HG03565 (cell line): ENCODE measurements around the gene PKM.
"Not testable (repeated sequence)": the region's sequence is repeated elsewhere in the genome, so short reads cannot be mapped to it uniquely, and the experiment has no call there.

Experiments
- ATAC-seq: cut with Tn5 transposase; IDR thresholded peaks from one replicate; pipeline ENCODE4 v1.9.1; 2021; ENCODE audit warnings: mild to moderate bottlenecking, moderate library complexity; ENCODE audit not compliant: unreplicated experiment

Gene PKM

GRCh38 chr15:72179950-72180581 is 50.9 kb downstream of the PKM start:
- no peak for ATAC-seq

- no peak for ATAC-seq
Measured at GRCh38 chr15:72178976-72179585, 51.9 kb downstream of the PKM start.

- no peak for ATAC-seq
Measured at GRCh38 chr15:72176743-72177142, 54.2 kb downstream of the PKM start.

DNA sequence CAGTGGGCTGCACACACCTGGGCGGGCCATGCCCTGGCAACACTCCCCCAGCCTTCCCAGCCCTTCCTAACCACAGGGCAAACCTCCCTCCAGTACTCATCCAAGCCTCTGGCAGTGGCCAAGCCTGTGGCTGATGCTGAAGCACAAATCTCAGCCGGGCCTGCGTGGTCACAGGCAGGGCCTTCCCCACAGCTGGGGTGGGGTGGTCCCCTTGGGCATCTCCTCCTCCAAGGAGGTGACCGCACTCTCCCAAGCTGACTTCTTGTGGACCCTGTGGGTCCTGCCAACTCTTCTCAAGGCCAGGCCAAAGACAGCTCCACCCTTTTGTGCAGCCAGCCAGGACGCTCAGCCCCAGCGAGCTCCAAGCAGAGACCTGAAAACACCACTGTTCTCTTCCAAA is 54.8 kb downstream of the PKM start:
- no peak for ATAC-seq

DNA sequence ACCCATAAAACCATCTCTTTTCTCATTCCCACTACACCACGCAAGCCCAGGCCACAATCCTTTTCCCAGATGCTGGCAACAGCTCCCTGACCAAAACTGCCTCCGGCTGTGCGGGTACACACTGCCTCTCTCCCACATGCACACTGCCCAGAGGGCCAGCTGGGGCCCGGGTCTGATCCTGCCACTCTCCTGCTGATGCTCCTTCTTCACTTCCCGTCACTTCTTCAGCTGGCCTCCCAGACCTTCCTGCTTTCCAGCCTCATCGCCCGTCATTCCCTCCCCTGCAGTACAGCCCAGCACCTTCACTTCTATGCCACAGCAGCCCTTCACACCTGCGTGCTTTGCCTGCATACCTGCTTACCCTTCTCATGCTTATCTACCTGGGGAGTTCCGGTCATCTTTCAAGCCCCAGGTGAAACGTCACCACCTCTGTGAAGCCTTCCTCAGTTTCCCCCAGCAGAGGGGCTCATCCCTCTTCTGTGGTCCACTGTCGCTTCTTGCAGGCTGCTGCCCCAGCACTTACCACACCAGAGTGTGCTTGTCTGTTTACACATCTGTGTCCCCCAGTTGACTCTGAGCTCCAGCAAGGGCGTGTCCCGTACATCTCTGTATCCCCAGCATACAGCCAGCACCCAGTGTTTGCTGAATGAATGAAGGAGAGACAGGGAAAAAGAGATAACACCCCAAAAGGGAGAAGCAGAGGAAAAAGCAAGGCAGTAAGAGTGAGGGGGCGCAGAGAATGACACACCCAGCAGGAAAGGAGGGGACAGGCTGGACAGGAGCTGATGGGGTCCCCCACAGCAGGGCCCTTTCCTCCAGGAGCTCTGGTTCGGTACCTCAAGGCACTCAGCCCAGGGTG is 55.6 kb downstream of the PKM start:
- no peak for ATAC-seq

DNA sequence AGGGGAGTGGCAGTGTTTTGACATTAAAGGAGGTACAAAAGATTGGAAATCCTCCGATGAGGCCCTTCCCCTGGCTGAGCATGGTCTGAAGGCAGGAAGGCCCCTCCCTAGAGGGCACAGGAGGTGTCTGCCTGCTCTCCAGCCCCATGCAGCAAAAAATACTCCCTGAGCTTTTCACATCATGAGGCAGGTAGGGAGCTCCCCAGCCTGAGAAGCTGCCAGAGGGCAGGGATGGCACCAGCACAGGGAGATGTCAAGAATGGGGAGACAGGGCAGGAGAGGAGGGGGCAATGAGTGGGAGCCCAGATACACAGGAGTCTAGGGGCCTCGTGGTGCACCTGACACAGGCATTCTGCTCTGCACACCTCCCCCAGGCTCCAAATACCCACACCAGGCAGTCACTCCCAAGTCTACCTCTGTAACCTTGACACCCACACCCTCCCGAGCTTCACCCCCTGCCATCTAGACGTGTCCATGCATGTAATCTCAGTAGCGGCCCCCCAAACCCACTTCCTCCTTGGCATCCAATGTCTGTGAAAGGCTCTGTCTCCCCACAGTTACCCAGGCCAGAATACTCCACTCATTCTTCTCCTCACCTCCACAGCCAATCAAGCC is 56.3 kb downstream of the PKM start:
- ATAC-seq = no peak

DNA sequence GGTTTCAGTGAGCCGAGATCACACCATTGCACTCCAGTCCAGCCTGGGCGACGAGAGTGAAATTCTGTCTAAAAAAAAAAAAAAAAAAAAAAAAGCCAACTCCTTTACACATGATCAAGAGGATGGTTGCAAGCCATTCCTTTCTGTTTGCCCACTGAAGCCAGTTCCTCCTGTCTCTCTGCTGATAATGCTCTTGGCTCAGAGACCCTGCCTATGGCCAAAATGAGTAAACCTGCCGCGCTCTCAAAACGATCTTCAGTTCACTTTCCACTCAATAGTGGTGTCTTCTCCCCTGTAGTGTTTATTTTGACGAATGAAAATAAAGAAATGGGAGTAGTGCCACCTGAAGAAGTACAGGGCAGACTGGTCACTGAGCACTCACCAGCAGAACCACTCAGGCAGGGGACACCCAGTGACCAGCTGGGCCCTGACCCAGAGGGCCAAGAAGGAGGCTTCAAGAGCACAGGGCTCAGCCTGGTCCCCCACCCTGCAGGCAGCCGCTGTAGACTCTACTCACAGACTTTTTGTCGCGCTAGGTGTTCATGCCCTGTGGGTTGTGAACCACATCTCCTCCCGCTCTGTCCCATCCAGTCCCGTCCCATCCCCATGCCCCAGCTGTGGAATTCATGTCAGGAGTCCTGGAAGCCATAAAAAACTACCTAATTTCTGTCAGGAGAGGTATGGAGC is 57.0 kb downstream of the PKM start:
- no peak for ATAC-seq

- no peak for ATAC-seq
Measured at GRCh38 chr15:72173401-72173800, 57.6 kb downstream of the PKM start.

- no peak for ATAC-seq
Measured at GRCh38 chr15:72172796-72173195, 58.2 kb downstream of the PKM start.

GRCh38 chr15:72171978-72172377 is 59.0 kb downstream of the PKM start:
- not testable (repeated sequence) for ATAC-seq

- no peak for ATAC-seq
Measured at GRCh38 chr15:72170691-72171090, 60.3 kb downstream of the PKM start.

GRCh38 chr15:72169921-72170611 is 60.9 kb downstream of the PKM start:
- no peak for ATAC-seq

DNA sequence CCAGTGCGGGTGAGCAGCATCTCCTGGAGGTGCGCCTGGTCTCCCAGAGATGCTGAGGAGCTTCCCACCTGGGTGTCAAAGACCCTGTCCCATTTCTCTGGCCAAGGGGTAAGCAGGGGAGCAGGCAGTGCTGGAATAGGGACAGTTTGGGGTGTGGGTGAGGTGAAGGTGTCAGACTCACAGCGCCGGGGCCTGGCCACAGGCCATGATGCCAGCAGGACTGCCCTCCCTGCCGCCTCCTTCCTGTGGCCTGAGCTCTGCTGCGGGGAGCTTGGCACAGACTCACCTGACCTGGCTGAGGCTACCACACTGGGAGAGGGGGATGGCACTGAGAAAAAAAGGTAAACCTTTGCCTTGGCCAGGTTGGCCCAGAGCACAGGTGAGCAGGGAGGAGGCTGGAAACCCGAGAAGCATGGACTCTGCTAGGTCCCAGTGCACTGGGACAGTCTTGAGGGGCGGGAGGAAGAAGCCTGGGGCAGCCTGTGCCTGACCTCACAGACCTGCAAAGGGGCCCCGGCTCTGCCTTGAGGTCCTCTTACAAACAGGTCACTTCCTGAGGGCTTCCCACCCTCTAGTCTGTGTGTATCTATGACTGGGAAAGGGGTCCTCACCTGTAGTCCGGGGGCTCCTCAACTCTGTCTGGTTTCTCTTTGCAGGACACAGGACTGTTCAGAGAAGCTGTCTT is 61.6 kb downstream of the PKM start:
- ATAC-seq = no peak

DNA sequence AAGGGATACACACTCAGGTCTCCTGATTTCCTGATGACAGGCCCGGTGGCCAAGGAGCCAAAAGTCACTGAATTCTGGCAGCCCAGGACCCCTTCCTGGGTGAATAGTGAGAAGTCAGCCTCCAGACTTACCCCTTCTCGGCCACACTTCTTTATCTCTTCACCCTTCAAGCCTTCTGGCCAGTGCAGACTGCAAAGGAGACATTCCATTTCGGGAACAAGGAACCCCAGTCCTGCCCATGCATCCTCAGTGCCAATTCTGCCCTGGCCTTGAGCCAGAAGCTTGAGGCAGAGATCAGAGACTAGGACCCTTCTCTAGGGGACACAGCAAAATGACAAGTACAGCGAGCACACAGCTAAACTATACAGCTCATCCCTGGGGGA is 62.2 kb downstream of the PKM start:
- ATAC-seq = no peak

DNA sequence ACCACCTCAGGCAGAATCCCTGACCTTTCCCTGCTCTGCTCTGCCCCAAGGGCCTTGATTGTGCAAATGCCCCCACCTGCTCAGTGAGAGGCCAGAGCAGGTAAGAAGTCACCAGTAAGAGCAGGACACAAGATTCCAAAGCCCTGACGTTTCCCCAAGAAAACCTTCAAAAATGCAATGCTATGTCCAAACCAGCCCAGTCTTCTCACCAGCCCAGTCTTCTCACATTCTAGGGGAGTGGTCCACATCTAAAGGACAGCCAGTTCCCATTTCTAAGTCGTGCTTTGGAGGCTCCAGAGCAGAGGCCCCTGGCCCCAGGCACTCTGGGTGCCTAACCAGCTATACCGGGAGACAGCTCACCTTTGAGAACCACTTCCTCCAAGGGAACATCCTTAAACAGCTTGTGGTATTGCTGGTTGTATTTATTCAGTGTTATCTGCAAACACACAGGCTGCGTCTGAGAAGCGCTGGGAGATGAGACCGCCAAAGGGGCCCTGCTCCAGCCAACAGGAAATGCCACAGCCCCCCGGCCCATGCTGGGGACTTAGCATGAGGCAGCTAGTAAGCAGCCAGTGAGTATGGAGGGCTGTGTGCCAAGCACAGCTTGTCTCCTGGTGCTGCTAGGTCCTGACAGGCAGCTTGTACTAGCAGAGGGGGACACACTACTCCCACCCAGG is 62.7 kb downstream of the PKM start:
- no peak for ATAC-seq

- ATAC-seq = no peak
Measured at GRCh38 chr15:72167445-72167844, 63.5 kb downstream of the PKM start.

DNA sequence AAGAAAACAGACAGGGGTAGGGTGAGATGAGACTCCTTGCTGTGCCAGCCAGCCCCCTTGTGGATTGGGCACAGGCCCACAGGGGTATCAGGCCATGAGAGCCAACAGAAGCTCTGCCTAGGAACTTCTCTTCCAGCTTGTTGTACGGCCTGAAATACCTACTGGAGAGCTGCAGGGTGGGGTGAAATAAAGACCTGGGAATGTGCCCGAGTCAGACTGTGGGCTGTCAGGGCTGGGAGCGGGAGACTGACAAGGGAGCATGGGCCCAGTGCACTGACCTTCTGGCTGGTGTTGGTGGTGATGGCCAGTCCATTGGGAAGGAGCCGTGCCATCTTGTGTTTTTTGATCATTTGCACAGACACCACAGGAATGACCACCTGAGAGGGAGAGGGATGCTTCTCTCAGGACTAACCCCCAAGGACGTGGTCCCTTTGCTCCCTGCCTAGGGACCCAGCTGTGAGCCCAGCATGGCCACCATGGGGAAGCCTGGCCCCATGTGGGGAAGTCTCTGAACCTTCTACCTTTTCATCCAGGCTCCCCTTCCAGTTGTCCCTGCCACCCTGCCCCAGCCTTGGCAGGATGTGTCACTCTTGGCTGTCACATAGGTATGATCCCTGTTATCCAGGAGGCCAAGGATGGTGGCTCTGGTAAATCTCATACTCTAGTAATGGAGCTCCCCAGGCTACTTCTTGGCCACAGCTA is 64.1 kb downstream of the PKM start:
- no peak for ATAC-seq

- no peak for ATAC-seq
Measured at GRCh38 chr15:72163719-72164118, 67.3 kb downstream of the PKM start.

DNA sequence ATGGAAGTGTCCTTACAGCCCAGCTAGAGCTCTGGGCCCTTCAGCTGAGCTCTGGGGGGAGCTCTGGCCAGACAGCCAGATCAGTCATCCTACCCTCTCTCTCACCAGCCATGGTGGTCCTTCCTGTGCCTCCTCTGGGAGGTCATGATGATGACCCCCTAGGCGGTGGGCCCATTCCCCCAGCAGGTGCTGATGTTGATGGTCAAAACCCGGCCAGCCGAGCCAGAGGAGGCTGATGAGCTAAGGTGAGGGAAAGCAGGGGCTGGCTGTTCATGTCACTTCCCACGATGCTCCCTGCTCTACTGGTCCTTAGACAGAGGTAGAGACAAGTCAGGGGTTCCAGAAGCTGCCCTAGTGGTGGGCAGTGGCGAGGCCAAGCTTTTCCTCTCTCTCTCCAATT is 68.4 kb downstream of the PKM start:
- no peak for ATAC-seq
